Calu3 (cell line): ENCODE measurements around the gene MACROH2A1. TPM values are rescaled to one million over a fixed set of nuclear protein-coding genes. Genes with fewer than 3 reads are reported as not detected.

Experiments
- BruUV-seq: library from RNA; stranded (reverse); fragments of 400-500 nt; replicated peaks from 2 replicates; lab custom pipeline; 2021; lab: Mats Ljungman, UMichigan
- CTCF ChIA-PET: fragments of 300-600 bp; sonication (Branson Sonifier 250); formaldehyde crosslinking; loops from one replicate; lab custom pipeline; 2022; ENCODE audit warnings: antibody characterized with exemption; lab: Charles Lee
- DNase-seq: peaks from one replicate; pipeline ENCODE4 v3.0.0; 2022
- H3K27ac Mint-ChIP-seq: one replicate; pipeline ENCODE4 v1.8.0; 2022; ENCODE audit warnings: mixed read lengths; ENCODE audit not compliant: unreplicated experiment
- H3K27me3 Mint-ChIP-seq: one replicate; pipeline ENCODE4 v1.8.0; 2022; ENCODE audit warnings: mixed read lengths; ENCODE audit not compliant: unreplicated experiment
- H3K36me3 Mint-ChIP-seq: one replicate; pipeline ENCODE4 v1.8.0; 2022; ENCODE audit warnings: mild to moderate bottlenecking, moderate library complexity, mixed read lengths; ENCODE audit not compliant: insufficient read depth, unreplicated experiment
- H3K4me1 Mint-ChIP-seq: one replicate; pipeline ENCODE4 v1.8.0; 2022; ENCODE audit warnings: mild to moderate bottlenecking, low read depth, mixed read lengths; ENCODE audit not compliant: unreplicated experiment
- H3K4me3 Mint-ChIP-seq: one replicate; pipeline ENCODE4 v1.8.0; 2022; ENCODE audit warnings: mild to moderate bottlenecking, low read depth, moderate library complexity, mixed read lengths; ENCODE audit not compliant: unreplicated experiment
- H3K9me3 Mint-ChIP-seq: one replicate; pipeline ENCODE4 v1.8.0; 2022; ENCODE audit warnings: low read depth, mixed read lengths; ENCODE audit not compliant: unreplicated experiment
- intact Hi-C: fragments of 100-400 bp; cut with micrococcal nuclease; formaldehyde crosslinking; loops from one replicate; pipeline ENCODE4 v1.10.0; 2022; ENCODE audit not compliant: unreplicated experiment
- total RNA-seq: library from RNA; stranded (reverse); gene quantifications from 2 replicates; pipeline ENCODE4 v1.2.3, GENCODE V29; 2022
- TF ChIP-seq, protein P1 (sequence below): fragments of 200-600 bp; IDR thresholded peaks from one replicate; pipeline ENCODE4 v1.8.0; 2022; ENCODE audit warnings: antibody characterized with exemption; ENCODE audit not compliant: unreplicated experiment

MACROH2A1 gene
- total RNA-seq, 1 experiment from 2014 or later: 368 TPM

- intact Hi-C loops: no loop called here
- TF ChIP-seq, protein P1, sequence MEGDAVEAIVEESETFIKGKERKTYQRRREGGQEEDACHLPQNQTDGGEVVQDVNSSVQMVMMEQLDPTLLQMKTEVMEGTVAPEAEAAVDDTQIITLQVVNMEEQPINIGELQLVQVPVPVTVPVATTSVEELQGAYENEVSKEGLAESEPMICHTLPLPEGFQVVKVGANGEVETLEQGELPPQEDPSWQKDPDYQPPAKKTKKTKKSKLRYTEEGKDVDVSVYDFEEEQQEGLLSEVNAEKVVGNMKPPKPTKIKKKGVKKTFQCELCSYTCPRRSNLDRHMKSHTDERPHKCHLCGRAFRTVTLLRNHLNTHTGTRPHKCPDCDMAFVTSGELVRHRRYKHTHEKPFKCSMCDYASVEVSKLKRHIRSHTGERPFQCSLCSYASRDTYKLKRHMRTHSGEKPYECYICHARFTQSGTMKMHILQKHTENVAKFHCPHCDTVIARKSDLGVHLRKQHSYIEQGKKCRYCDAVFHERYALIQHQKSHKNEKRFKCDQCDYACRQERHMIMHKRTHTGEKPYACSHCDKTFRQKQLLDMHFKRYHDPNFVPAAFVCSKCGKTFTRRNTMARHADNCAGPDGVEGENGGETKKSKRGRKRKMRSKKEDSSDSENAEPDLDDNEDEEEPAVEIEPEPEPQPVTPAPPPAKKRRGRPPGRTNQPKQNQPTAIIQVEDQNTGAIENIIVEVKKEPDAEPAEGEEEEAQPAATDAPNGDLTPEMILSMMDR: no peak
- H3K9me3 Mint-ChIP-seq: no peaks in the 10 kb centered on the region
- CTCF ChIA-PET: no interaction called here
- H3K36me3 Mint-ChIP-seq: peaks cover 61% of the 10 kb centered on the region
- no peak overlapping the region for H3K4me3 Mint-ChIP-seq
- H3K4me1 Mint-ChIP-seq: peaks cover 30% of the 10 kb centered on the region
- no TSS peak for BruUV-seq
- H3K27me3 Mint-ChIP-seq: no peaks in the 10 kb centered on the region
- DNase-seq: no peak
- H3K27ac Mint-ChIP-seq: no peak overlapping the region
Measured at GRCh38 chr5:135383803-135384495, 15.1 kb downstream of the MACROH2A1 start.

DNA sequence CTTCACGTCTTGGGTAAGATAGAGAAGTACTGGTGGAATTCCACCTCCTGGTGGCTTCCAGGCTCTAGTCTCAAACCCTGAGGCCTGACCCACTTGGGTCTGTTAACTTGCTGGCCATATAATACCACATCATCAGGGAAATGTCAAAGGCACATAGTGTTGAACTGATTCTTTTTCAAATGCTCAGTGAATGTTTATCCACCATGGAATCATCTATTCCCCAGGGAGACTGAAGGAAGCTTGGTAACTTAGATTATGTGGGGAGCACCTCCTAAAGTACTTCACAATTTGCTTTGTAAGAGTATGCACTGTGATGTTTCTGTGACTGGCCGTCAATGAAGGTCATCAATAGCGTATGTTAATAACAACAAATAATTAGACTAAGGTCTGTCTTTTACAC lies 16.1 kb downstream of the MACROH2A1 start:
- CTCF ChIA-PET: interaction anchor here (0.7 kb wide), 1 partner anchor 13 kb away, joined by 5 read pairs; no protein-coding TSS in a partner anchor

GRCh38 chr5:135382106-135382790 lies 16.8 kb downstream of the MACROH2A1 start:
- H3K4me3 Mint-ChIP-seq: no peak overlapping the region
- no peak overlapping the region for H3K27ac Mint-ChIP-seq
- intact Hi-C loops: no loop called here
- DNase-seq: no peak
- CTCF ChIA-PET: no interaction called here
- H3K27me3 Mint-ChIP-seq: no peaks in the 10 kb centered on the region
- TF ChIP-seq, protein P1: no peak
- no peaks in the 10 kb centered on the region for H3K9me3 Mint-ChIP-seq
- H3K36me3 Mint-ChIP-seq: peaks cover 61% of the 10 kb centered on the region
- peaks cover 21% of the 10 kb centered on the region for H3K4me1 Mint-ChIP-seq
- BruUV-seq: no TSS peak

More for the DNA sequence above, 16.1 kb downstream of the MACROH2A1 start:
- no TSS peak for BruUV-seq
- Mint-ChIP-seq H3K4me3 (no peak overlapping the region), H3K27me3 (no peaks in the 10 kb centered on the region), H3K4me1 (peaks cover 22% of the 10 kb centered on the region), H3K36me3 (peaks cover 64% of the 10 kb centered on the region), H3K9me3 (no peaks in the 10 kb centered on the region), H3K27ac (no peak overlapping the region)
- DNase-seq: no peak
- intact Hi-C loops: no loop called here
- TF ChIP-seq, protein P1: no peak

GRCh38 chr5:135379046-135379654 lies 19.9 kb downstream of the MACROH2A1 start:
- H3K27me3 Mint-ChIP-seq: no peaks in the 10 kb centered on the region
- H3K27ac Mint-ChIP-seq: no peak overlapping the region
- TF ChIP-seq, protein P1: no peak
- H3K9me3 Mint-ChIP-seq: no peaks in the 10 kb centered on the region
- peaks cover 17% of the 10 kb centered on the region for H3K4me1 Mint-ChIP-seq
- intact Hi-C loops: no loop called here
- no TSS peak for BruUV-seq
- CTCF ChIA-PET: no interaction called here
- peaks cover 61% of the 10 kb centered on the region for H3K36me3 Mint-ChIP-seq
- H3K4me3 Mint-ChIP-seq: no peak overlapping the region
- DNase-seq: no peak
